ENCODE results near the gene SLC10A3.
"Not testable (repeated sequence)": the region's sequence is repeated elsewhere in the genome, so short reads cannot be mapped to it uniquely, and the experiment has no call there.

Gene SLC10A3

GRCh38 chrX:154511761-154512160 is 21.3 kb upstream of the SLC10A3 start:
- no peak for DNase-seq (ENCODE audit: low read depth, low spot score)

DNA sequence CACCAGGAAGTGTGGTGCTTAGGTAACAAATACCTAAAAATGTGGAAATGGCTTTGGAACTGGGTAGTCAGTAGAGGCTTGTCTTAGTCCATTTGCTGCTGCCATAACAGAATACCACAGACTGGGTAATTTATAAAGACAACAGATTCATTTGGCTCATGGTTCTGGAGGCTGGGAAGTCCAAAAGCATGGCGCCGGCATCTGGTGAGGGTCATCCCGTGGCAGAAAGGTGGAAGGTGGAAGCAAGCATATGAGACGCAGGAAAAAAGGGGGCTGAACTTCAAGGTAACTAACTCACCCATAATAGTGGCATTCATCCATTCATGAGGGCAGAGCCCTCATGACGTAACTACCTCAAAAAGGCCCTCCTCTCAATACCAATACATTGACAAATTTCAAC is 19.0 kb upstream of the SLC10A3 start:
- no peak for DNase-seq (ENCODE audit: low read depth, low spot score)

DNA sequence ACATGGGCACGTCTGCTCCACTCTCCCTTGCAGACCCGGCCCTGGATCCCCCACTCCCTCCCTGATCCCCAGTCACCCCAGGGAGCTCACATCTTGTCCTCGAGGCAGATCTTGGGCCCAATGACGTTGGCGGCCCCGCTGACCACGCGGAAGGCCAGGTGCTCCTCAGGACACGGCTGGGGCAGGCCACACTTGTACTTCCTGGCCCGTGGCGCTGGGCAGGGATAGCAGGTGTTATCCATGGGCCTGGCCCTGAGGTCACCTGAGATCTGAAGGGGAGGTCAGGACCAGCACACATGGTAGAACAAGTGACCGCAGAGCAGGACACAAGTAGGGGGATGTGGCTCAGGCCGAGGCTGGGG is 17.9 kb upstream of the SLC10A3 start:
- no peak for DNase-seq (ENCODE audit: low read depth, low spot score)

DNA sequence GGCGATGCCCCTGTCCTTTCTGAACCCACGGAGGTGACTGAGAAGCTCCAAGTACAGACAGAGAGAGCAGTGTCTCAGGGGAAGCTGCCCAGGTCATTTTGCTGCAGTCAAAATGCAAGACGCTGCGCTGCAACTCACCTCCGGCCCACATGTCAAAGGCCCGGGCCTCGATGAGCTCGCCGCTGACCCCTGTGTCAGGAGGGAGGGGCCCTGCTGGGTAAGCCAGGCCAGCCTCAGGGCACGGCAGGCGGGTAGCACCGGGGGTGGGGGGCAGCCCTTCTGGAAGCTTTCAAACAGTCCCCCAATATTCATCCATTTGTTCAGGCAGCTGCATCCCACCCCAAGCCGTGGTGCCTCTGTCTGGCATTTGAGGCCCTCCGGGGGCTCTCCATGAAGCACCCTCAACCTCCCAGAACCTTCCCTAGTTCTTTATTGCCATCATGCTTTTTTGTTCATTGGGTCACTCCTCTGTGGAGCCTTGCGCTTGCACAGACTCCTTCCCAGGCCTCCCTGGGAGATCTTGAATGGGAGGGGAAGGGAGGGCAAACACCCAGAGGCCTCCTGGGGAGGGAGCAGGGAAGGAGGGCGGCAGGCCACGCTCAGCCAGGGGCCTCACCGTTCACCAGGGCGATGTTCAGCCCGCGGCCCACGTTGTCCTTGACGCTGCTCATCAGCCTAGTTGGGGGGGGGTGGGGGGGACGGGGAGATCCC is 17.4 kb upstream of the SLC10A3 start:
- DNase-seq (ENCODE audit: low read depth, low spot score), result no peak

GRCh38 chrX:154506483-154507332 is 16.3 kb upstream of the SLC10A3 start:
- no peak for DNase-seq (ENCODE audit: low read depth, low spot score)

DNA sequence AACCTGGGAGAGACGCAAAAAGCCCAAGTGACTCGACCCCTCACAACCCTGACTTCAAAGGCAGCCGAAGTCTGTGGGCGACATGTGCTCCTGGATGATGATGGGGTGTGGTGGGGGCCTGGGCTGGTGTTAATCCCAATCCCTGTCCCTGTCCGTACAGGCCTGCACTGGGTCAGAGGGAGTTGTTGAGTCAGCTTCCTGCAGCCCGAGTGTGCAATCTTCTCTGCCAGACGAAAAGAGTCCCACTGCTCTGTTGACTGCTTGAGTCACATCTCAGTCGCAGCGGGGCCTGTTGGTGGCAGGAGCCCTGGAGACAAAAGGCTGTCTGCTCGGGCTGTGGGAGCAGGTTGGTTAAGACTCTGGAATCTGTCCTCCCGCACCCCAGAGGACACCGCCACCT is 15.3 kb upstream of the SLC10A3 start:
- DNase-seq (ENCODE audit: low read depth, low spot score), result no peak

GRCh38 chrX:154502989-154503388 is 12.6 kb upstream of the SLC10A3 start:
- DNase-seq (ENCODE audit: low read depth, low spot score), result no peak

- no peak for DNase-seq (ENCODE audit: low read depth, low spot score)
These were observed 11.7 kb upstream of the SLC10A3 start for GRCh38 chrX:154502098-154502497.

DNA sequence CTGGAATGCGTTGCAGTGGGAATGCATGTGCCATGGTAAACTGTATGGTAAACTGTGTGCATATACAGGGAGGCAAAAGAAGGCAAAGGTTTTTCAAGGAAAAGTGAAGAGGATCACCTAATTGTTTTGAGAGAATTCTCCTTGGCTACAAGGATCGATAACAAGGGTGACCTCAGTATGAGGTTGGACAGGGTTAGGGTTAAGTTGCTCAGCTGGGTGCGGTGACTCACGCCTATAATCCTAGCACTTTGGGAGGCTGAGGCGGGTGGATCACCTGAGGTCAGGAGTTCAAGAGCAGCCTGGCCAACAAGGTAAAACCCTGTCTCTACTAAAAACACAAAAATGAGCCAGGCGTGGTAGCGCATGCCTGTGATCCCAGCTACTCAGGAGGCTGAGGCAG is 11.0 kb upstream of the SLC10A3 start:
- not testable (repeated sequence) for DNase-seq (ENCODE audit: low read depth, low spot score)

DNA sequence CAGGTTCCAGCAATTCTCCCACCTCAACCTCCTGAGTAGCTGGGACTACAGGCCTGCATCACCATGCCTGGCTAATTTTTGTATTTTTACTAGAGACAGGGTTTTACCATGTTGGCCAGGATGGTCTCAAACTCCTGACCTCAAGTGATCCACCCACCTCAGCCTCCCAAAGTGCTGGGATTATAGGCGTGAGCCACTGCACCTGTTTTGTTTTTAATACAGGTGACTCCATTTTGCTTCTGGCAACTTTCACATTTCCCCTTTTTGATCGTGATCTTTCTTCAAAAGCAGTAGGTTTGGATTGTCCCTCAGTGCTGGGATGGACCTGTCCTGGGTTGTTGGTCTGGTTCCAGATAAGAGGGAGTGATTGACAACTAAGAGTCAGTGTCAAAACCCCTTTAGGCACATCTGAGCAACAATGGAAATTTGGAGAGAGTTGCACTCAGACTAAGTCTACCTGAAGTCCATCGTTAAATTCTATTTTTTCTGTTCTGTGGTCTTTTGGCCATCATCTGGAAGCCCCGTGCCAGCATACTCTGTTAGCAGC is 6.2 kb upstream of the SLC10A3 start:
- DNase-seq (ENCODE audit: low read depth, low spot score), result not testable (repeated sequence)

- DNase-seq (ENCODE audit: low read depth, low spot score), result no peak
These were observed 5.1 kb upstream of the SLC10A3 start for GRCh38 chrX:154495472-154495922.

GRCh38 chrX:154494715-154495114 is 4.3 kb upstream of the SLC10A3 start:
- no peak for DNase-seq (ENCODE audit: low read depth, low spot score)

DNA sequence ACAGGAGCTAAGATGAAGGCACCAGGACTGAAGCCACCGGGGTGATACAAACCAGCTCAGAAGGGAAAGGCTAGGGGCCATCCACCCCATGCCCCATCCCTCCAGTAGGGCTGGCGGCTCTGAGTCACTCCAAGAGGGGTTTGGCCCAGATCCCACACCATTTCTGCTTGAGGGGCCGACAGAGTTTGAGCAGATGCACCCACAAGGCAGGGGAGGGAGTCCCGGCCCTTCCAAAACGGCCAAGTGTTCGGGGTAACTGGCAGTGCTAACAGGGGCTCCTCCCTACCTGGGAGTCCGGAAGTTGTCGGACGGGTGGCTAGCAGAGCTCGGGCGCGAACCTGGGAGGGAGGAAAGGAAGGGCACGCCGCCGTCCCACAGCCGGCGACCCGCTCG is 412 bp downstream of the SLC10A3 start:
- no peak for DNase-seq (ENCODE audit: low read depth, low spot score)

GRCh38 chrX:154489182-154489581 is 1.2 kb downstream of the SLC10A3 start:
- no peak for DNase-seq (ENCODE audit: low read depth, low spot score)

GRCh38 chrX:154488336-154489075 is 1.9 kb downstream of the SLC10A3 start:
- DNase-seq (ENCODE audit: low read depth, low spot score), result no peak

DNA sequence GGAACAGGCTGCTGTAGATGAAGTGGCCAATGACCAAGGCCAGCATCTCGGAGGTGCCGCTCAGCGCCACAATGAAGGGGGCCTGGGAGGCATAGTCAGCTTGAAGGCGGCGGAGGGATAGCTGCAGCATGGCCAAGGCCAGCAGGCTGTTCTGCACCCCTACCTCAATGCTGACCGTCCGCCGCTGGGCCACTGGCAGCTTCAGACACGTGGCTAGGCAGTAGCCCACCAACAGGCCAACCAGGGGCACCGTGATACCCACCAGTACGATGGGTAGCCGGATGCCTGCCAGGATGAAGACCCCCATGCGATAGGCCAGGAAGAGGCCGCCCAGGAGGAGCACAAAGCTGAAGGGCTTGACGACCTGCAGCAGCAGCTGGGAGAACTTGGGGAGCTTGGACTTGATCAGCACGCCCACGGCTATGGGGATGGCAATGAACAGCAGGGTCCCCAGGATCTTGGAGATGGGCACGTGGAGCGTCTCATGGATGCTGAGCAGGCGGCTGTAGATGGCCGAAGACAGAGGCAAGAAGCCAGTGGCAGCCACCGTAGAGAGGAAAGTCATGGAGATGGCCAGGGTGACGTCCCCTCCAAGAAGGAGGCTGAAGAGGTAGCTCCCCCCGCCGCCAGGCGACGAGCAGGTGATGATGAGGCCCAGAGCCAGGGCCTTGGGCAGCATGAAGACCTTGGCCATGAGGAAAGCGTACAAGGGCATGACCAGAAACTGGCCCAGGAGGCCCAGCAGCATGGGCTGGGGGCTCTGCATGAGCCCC is 2.7 kb downstream of the SLC10A3 start:
- DNase-seq (ENCODE audit: low read depth, low spot score), result no peak

DNA sequence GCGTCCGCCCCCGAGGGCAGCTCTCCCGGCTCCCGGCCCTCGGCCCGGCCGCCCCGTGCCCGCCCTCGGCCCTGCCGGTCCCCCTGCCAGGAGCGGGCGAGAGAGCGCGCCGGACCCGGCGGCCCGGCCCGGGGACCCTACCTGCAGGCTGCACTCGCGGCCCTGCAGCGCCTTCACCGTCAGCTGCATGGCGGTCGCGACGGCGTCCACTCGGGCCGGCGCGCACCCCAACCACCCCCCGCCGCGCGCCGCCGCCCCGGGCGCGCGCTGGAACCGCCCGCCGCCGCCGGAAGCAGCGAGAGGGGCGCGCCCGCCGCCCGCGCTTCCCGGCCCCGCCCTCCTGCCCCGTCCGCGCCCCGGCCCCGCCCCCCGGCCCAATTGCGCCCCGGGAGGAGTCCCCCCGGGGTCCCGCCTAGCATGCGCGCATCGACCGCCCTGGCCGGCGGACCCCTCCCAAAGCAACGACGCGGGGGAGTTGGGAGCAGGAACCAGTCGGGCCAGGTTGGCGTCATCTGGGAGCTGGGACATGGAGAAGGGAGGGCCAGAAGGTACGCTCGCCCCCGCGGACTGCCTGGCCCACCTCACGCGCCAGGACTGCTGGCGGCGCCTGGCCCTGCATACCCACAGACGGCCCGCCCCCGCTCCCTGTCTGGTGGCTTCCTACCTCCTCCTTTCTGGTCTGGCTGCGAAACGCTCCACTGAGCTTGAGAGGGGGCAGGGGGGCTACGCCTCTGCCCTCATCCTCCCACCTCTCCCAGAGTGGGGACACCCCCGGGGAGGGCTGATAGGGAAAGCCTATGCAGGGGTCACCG is 3.8 kb downstream of the SLC10A3 start, which contains the start of gene UBL4A:
TSS of gene UBL4A (minus strand) at position 220 of the 812 bp plus-strand sequence. CDS start at position 189, 31 bp downstream.
- DNase-seq (ENCODE audit: low read depth, low spot score), result no peak

GRCh38 chrX:154486052-154486395 is 4.4 kb downstream of the SLC10A3 start:
- no peak for DNase-seq (ENCODE audit: low read depth, low spot score)

GRCh38 chrX:154485150-154486051 is 5.0 kb downstream of the SLC10A3 start:
- no peak for DNase-seq (ENCODE audit: low read depth, low spot score)

Data from brain pericyte (primary cell).